Fibroblast of gingiva (primary cell): ENCODE data around the gene RAB27B.
"Not testable (repeated sequence)": the region's sequence is repeated elsewhere in the genome, so short reads cannot be mapped to it uniquely, and the experiment has no call there.

ENCODE experiments used
- DNase-seq: peaks from one replicate; pipeline ENCODE4 v3.0.0-alpha.2; 2011; ENCODE audit warnings: low read depth

The RAB27B gene

DNA sequence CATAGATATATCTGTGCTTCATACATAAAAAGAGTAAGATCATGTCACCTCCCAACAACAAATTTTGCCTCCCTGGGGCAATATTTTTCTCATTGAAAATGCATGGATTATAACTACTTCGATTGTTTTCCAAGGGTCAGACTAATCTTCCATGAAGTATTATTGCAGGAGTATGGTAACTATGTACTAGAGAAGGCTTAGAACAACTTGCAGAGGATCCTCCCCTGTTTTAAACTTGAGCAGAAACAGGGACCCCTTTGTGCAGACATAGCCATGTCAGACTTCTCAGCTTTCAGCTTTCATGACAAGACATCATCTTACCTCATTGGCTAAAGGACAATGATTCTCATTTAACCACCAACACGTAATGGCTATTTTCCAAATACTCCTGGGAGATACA is 13.2 kb upstream of the RAB27B start:
- DNase-seq: no peak

DNA sequence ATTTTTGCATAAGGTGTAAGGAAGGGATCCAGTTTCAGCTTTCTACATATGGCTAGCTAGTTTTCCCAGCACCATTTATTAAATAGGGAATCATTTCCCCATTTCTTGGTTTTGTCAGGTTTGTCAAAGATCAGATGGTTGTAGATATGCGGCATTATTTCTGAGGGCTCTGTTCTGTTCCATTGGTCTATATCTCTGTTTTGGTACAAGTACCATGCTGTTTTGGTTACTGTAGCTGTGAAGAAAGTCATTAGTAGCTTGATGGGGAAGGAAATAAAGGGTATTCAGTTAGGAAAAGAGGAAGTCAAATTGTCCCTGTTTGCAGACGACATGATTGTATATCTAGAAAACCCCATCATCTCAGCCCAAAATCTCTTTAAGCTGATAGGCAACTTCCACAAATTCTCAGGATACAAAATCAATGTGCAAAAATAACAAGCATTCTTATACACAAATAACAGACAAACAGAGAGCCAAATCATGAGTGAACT is 7.4 kb upstream of the RAB27B start:
- not testable (repeated sequence) for DNase-seq

DNA sequence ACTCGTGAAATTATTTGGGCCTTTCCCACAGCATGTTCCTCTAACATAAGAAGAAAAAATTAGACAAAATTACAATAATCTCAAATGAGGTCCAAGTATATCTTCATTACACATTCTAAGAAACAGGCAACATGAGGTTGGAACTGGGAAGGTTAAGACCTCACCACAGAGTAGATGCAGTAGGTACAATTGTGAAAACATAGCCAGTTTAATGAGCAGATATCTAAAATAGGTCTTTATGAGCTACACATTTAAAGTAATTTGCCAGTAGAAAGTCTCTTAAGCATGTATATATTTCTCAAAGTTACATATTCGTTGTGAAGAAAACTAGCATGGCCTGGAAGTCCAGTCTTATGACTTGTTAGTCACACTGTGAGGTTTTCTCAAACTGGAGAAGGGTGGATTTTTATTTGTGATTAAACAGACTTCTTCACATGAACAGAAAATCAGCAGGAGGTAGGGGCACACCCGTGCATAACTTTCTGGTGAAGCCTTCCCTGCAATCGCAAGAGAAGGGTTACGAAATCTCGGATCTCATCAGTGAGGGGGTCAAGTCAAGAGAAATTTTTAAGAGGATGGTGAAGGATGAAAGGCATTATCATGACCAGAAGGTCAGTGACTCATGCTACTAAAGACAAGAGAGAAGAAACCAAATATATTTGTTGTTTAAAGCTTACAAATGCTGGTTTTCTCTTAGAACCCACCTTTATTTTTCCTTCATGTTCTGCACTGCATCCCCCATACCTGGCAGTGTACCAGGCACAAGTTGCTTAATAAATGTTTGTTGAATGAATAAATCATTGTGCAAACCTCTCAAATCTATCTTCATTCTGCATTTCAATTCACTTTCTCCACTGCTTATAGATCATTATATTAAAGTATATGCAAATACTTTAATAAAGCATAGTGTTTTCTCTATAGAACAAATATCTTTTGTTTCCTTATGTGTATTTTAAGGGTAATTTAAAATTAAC is 5.1 kb upstream of the RAB27B start:
- peak; percentile 83 for DNase-seq

DNA sequence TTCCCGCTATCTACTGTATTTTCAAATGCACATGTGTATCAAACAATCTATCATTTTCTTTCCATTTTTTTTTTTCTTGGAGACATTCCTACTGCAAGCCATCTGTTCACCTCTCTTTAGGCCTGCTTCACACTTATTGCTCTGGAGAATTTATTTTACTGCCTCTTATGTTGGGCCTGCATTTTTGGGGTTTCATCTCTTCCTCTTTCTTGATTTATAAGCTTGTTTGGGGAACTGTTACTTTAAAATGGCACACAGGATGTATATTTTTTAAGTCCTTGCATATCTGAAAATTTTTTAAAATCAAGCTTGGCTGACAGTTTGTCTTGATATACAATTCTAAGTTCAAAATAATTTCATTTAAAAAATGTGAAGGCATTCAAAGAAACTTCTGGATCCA is 3.5 kb upstream of the RAB27B start:
- no peak for DNase-seq

DNA sequence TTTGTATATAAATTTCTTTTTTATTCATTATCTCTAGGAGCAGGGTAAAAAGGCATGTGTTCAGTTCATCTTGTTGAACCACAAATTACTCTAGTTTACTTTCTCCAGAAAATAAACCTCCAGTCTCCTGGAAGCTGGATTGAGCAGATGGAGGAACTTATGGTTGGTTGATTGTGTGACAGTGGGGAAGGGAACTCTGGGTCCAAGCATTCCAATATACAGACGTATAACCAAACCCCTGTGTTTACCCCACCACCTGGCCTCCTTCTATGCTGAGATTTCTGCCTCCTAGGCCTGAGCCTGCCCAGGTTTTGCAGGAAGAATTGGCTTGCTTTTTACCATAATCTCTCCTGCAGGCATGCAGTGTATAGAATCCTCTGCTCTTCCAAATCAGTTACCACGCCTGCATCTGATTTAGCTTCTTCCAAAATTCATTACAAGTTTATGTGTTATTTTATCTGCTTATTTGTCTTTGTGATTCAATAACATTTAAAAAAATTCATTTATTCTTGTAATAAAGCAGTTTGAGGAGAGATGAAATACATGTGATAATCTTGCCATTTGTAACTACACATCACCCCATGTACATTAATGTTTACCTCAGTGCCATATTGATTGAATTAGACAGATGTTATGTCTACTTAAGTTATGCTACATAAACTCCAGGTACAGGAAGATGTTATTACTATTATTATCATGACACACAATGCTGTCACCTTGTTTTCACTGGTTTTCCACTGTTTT is 2.5 kb upstream of the RAB27B start:
- no peak for DNase-seq

DNA sequence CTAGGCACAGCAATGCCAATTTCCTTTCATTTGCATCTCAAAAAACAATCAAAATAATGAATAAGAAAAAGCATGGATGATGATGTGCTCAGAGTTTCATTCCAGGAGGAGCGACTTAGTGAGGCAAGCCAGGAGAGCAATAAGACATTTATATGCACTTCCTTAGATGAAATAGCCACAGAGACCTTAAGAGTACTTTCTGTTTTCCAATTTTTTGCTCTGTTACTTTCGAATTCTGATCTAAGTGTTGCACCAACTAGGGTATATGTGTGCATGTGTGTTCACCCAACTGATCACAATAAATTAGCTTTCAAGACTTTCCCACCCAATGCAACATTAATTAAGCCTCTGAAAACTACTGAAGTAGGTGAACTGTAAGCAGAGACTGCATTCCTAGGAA is 709 bp downstream of the RAB27B start:
- no peak for DNase-seq

DNA sequence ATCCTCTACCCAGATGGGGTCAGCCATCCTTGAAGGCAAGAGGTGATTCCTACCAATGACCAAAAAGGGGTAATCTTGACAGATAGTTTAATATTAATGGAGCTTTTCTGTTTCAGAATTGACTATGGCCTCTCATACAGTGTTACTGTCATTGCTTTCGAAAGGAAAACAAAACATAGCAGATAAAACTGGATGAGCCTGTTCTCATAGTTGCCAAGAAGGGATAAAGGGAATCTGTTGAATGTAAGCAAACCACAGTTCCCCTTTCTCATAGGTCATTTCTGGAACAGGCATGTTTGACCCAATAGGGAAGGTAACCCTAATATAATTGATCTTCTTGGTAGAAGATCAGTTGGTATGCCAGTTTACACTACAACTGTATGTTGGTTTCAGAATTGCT is 1.6 kb downstream of the RAB27B start:
- DNase-seq: no peak

DNA sequence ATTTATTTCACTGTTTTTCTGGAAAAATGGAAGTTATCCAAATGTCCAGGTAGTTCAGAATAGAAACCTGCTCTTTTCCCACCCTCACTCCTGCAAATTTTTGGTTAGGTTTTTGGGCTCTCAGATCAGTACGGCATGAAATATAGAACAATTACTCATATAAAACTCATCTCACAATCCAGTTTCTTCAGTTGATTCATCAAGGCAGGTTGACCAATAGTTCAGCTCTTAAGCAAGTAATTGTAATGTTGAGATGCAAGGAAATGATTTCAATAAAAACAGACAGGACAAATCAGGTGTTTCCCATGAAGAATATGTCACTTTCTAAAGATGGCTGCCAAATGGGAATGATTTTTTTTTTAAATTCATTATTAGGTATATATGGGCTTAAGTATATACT is 2.0 kb downstream of the RAB27B start:
- no peak for DNase-seq

DNA sequence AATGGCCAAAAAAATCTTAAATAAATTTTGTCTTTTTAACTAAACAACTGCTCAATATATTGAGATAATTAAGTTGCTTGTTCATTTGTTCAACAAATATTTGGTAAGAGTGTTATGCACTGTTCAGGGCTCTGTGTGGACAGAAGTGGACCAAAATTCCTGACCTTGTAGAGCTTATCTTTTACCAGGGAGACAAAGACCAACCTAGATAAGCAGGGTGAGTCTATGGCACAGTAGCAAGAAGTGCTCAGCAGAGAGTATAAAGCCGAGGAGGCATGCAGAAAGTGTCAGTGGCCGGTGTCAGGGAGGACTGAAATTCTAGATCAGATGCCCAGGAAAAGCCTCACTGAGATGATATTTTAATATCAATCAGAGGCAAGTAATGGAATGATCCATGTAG is 2.6 kb downstream of the RAB27B start:
- no peak for DNase-seq

DNA sequence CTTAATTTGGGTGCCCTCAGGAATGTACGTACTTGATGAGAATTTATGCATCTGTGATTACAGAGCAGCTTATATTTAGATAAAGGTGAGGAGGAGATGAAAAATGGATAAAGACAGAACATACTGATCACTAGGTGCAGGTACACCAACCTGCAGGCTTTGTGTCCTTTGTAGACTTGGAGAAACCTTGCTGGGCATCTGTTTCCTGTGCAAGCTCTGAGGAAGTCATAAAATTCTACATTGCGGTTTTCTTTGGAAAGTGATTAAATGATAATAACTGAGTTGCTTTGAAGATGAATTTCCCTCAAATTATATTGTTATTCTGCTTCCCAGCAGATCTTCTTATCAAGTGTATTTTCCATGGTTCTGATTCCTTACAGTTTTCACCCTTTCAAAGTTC is 7.7 kb downstream of the RAB27B start:
- DNase-seq: no peak

DNA sequence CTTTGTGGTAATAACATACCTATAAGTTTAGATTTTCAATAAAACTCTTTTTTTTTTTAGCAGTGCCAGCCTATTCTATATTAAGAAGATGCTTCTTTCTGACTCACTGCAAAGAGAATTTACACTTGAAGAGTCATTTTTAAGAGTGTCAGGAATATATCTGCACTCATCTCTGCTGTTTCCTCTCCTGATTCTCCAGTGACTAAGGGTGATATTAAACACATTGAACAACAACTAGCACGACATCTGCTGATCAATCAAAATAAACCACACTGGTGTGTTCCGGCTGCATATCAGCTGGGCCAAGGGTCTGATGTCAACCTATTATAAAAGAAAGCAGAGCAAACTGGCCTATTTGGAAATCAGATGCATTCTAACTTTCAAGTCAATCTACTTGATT is 15.0 kb downstream of the RAB27B start:
- no peak for DNase-seq

DNA sequence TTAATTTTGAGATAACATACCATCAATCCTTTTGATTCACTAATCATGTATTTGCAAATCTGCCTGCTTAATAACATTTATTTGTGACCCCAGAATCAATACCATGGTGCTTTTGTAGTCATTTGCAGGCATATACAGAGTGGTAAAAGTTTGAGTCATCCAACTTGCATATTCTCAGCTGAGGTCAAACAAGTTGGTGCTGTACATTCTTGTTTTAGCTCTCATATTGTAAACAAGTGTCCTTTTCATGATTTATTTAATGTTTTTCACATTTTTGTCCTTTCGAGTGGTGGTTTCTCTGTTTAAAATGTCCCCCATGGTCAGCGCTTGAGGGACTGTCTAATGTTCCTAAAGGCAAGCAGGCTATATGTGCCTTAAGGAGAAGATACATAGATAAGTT is 17.5 kb downstream of the RAB27B start:
- DNase-seq: peak; percentile 4

DNA sequence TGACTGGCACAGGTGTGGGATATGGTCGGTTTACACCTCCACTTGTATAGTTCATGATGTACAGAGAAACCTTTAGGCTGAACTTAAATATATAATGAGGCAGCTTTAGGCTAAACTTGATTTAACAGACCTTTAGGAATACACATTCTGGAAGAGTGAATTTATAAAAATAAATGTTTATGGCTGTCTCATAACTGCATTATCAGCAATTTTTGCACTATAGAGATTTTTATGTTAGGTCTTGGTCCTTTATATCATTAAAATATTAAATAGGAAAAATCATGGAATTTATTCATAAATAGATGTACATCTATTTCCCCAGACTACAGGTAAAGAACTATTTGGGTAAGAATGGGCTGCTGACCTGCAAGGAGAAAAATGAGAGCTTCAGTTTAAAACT is 19.8 kb downstream of the RAB27B start:
- no peak for DNase-seq

DNA sequence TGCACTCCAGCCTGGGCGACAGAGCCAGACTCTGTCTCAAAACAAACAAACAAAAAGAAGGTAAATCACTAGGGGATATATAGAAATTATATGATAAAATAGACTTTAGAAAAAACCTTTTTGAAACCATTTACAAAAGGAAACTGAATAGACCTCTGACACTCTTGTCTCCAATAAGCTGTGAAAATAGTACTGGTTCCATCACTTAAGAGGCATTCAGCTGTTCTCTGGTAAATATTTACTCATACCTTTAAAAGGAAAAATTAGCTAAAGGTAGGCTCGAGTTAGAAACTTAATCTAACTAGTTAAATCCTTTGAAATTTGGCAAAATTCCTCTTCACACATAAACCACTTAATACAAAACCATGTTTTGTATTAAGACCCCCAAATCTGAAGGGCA is 21.4 kb downstream of the RAB27B start:
- no peak for DNase-seq

DNA sequence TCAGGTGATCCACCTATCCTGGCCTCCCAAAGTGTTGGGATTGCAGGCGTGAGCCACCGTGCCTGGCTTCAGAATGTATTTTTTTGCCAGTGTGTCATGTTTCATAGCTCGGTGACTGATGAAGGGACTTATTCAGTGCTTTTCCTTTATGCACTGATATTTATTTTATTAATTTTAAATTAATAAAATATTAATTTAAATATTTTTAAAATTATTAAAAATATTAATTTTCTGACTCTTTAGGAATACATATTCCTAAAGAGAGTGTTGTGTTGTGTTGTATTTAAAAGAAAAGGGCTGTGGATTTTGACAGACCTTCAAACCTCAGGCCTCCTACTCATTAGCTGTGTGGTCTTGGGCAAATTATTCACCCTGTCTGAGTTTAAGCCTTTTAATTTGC is 22.3 kb downstream of the RAB27B start:
- no peak for DNase-seq

DNA sequence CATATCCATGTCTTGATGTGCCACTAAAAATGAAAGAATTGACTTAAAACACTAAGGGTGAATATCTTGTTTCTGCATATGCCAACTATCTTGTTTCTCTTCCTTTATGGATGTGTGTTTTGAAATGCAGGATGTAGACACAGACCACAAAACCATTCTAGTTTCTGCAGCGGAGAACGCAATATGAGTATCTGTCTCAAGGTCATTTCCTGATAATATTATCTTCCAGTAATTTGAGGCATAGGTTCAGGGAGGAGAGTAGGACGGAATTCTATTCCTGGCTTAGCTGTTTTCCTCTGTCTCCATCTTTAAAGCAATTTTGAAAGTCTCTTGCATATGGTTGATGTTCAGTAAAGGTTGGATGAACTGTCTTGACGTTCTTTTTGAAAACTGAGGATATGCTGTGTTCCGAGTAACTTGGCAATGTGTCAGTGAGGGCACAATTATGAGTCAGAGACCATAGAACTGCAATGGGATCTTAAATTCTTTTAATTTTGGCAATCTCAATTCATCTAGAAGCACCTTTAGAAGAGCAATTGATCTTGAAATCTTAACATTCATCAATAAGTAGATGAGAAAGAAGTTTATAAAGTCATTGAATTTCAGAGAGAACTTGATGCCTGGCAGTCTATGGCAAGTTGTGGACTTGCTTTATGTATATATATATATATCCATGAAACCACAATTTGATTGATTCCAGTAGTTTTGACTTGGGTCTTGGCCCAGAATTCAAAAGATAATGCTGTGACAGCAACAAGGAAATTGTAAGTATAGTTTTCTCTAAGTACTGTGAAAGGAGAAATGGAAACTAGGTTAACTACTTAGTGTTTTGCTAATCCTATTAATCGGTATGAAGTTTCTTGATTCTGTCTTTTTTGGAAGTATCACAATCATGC is 24.8 kb downstream of the RAB27B start:
- no peak for DNase-seq

DNA sequence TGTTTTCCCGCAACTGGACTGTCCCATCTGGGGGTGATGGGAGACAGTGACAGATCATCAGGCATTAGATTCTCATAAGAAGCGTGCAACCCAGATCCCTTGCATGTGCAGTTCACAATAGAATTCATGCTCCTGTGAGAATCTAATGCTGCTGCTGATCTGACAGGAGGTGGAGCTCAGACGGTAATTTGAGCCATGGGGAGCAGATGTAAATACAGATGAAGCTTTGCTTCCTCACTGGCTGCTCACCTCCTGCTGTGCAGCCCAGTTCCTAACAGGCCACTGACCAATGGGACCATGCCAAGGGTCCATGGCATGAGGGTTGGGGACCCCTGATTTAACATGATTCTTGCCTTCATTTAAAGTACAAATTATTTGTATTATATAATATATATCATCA is 26.8 kb downstream of the RAB27B start:
- not testable (repeated sequence) for DNase-seq

DNA sequence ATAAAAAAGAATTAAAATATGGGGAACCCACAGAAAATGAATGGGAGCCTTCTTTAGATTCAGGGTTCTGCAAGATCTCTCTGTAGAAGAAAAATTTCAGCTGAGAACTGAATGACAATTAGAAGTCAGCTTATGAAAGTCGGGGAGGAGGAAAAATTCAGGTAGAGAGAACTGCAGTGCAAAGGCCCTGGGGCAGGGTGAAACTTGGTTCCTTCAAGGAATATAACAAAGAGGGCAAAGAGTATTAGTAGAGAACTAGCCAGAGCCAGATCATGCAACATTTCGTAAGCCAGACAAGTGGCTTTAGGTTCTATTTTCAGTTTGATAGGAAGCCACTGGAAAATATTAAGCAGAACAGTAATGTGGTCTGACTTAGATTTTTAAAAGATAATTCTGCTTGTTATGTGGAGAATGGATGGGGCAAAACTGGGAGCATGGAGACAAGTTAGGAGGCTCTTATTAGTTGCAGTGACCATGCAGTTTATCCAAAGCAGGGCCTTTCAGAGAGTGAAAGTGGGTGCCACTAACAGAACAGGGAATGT is 27.9 kb downstream of the RAB27B start:
- DNase-seq: no peak

DNA sequence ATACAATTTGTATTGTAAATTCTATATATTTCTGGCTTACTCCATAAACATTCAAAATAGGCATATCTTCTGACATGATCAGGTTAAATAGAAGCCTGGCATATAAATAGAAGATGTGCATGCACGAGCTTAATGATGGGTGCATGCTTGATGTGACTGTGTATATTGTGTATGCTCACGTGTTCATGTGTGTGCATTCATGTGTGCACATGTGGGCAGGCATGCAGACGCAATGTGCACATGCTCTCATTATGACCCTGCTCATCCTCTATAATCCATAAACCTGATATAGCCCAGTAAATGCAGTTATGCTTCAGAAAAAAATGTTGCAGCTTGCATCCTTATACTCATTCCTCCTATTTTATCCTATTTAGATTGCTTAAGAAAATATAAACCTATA is 29.2 kb downstream of the RAB27B start:
- no peak for DNase-seq

DNA sequence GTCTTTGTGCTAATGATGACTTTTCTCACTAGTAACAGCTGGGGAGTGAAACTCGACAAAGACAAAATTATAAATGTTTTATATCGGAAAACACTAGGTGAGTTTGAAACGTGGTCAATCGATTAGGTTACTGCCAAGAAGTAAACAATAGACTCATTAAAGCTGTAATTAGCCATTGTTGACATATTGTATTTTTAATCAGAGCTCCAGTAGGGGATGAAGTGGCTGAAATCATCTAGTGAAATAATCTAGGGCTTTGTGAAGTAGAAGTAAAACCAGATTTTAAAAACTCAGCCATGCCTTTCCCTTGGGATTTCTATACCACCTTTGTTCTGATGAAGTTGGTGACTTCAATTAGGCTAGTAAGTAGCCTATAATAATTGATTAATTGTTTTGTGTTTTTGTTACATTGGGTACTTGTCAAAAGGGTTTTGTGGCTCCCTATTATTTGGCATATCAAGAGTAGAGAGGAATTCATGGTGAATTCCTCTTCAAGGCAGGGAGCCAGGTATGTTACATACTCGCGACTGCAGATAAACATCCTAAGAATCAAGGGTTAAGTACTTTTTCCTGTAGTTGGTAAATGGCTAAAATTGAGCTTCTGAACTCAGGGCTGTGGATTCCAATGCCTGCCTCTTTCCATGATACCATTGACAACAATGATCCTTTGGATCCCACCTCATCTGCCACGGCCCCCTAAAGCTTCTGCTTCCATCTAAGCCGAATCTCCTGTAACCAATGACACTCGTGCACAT is 31.6 kb downstream of the RAB27B start:
- DNase-seq: no peak

DNA sequence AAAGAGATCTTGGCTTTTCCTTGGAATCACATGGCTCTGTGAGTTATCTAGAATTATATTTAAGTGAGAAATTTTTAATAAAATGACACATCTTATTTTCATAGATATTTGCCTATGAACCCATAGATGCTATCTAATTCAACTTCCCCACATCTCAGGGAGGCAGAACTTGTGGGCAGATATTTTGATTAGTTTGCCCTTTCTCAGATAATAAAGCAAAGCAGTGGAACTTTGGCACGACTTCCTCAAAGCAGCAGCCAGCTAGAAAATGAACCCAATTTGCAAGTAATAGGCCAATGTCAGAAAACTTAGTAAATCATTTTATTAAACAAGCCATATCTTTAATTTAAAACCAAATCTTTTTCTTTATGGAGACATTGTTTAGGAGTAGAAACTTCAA is 32.7 kb downstream of the RAB27B start:
- DNase-seq: no peak
